Activated naive CD8-positive, alpha-beta T cell (primary cell): ENCODE data around the gene COL5A3.

Source experiments
- H3K27ac Mint-ChIP-seq: one replicate; pipeline ENCODE4 v1.8.0; 2021; ENCODE audit warnings: mixed read lengths
- H3K27me3 Mint-ChIP-seq: one replicate; pipeline ENCODE4 v1.8.0; 2021; ENCODE audit warnings: mixed read lengths
- H3K36me3 Mint-ChIP-seq: one replicate; pipeline ENCODE4 v1.8.0; 2021; ENCODE audit warnings: mixed read lengths
- H3K4me1 Mint-ChIP-seq: one replicate; pipeline ENCODE4 v1.8.0; 2021; ENCODE audit warnings: low read depth, mixed read lengths
- H3K4me3 Mint-ChIP-seq: one replicate; pipeline ENCODE4 v1.8.0; 2021; ENCODE audit warnings: mild to moderate bottlenecking, mixed read lengths
- H3K9me3 Mint-ChIP-seq: one replicate; pipeline ENCODE4 v1.8.0; 2021; ENCODE audit warnings: low read depth, mixed read lengths

The COL5A3 gene

GRCh38 chr19:10004617-10005016 lies 5.7 kb downstream of the COL5A3 start:
- Mint-ChIP-seq H3K36me3 (peaks cover under 1% of the 10 kb centered on the region), H3K9me3 (no peaks in the 10 kb centered on the region), H3K4me3 (no peak overlapping the region), H3K27me3 (peaks cover 40% of the 10 kb centered on the region), H3K27ac (no peak overlapping the region), H3K4me1 (peaks cover 17% of the 10 kb centered on the region)

- Mint-ChIP-seq H3K4me1 (peaks cover 11% of the 10 kb centered on the region), H3K4me3 (no peak overlapping the region), H3K27ac (no peak overlapping the region), H3K9me3 (no peaks in the 10 kb centered on the region), H3K36me3 (no peaks in the 10 kb centered on the region), H3K27me3 (peaks cover 34% of the 10 kb centered on the region)
These were observed 7.0 kb downstream of the COL5A3 start for GRCh38 chr19:10003271-10003670.

GRCh38 chr19:10001899-10002298 lies 8.4 kb downstream of the COL5A3 start:
- Mint-ChIP-seq H3K4me1 (peaks cover 9% of the 10 kb centered on the region), H3K4me3 (no peak overlapping the region), H3K9me3 (no peaks in the 10 kb centered on the region), H3K36me3 (no peaks in the 10 kb centered on the region), H3K27ac (no peak overlapping the region), H3K27me3 (peaks cover 29% of the 10 kb centered on the region)

GRCh38 chr19:10000171-10000826 lies 10.0 kb downstream of the COL5A3 start:
- Mint-ChIP-seq H3K9me3 (no peaks in the 10 kb centered on the region), H3K4me3 (no peak overlapping the region), H3K27ac (no peak overlapping the region), H3K36me3 (no peaks in the 10 kb centered on the region), H3K27me3 (peaks cover 25% of the 10 kb centered on the region), H3K4me1 (peaks cover 7% of the 10 kb centered on the region)

- no peak overlapping the region for H3K4me3 Mint-ChIP-seq
- H3K27ac Mint-ChIP-seq: no peak overlapping the region
- H3K36me3 Mint-ChIP-seq: no peaks in the 10 kb centered on the region
- peaks cover 11% of the 10 kb centered on the region for H3K27me3 Mint-ChIP-seq
- peaks cover 3% of the 10 kb centered on the region for H3K4me1 Mint-ChIP-seq
- H3K9me3 Mint-ChIP-seq: no peaks in the 10 kb centered on the region
These were observed 13.8 kb downstream of the COL5A3 start for GRCh38 chr19:9996541-9996940.

GRCh38 chr19:9995999-9996398 lies 14.3 kb downstream of the COL5A3 start:
- H3K27ac Mint-ChIP-seq: no peak overlapping the region
- no peaks in the 10 kb centered on the region for H3K36me3 Mint-ChIP-seq
- H3K9me3 Mint-ChIP-seq: no peaks in the 10 kb centered on the region
- H3K4me1 Mint-ChIP-seq: peaks cover 3% of the 10 kb centered on the region
- H3K4me3 Mint-ChIP-seq: no peak overlapping the region
- peaks cover 10% of the 10 kb centered on the region for H3K27me3 Mint-ChIP-seq

GRCh38 chr19:9995084-9995483 lies 15.2 kb downstream of the COL5A3 start:
- H3K36me3 Mint-ChIP-seq: no peaks in the 10 kb centered on the region
- H3K27me3 Mint-ChIP-seq: peaks cover 9% of the 10 kb centered on the region
- no peaks in the 10 kb centered on the region for H3K9me3 Mint-ChIP-seq
- H3K4me3 Mint-ChIP-seq: no peak overlapping the region
- H3K4me1 Mint-ChIP-seq: peaks cover 2% of the 10 kb centered on the region
- H3K27ac Mint-ChIP-seq: no peak overlapping the region

GRCh38 chr19:9991425-9992191 lies 18.7 kb downstream of the COL5A3 start:
- H3K4me3 Mint-ChIP-seq: no peak overlapping the region
- H3K4me1 Mint-ChIP-seq: no peaks in the 10 kb centered on the region
- H3K9me3 Mint-ChIP-seq: no peaks in the 10 kb centered on the region
- H3K27ac Mint-ChIP-seq: no peak overlapping the region
- no peaks in the 10 kb centered on the region for H3K36me3 Mint-ChIP-seq
- peaks cover 4% of the 10 kb centered on the region for H3K27me3 Mint-ChIP-seq

- H3K4me1 Mint-ChIP-seq: no peaks in the 10 kb centered on the region
- no peak overlapping the region for H3K4me3 Mint-ChIP-seq
- H3K27ac Mint-ChIP-seq: no peak overlapping the region
- peaks cover 5% of the 10 kb centered on the region for H3K27me3 Mint-ChIP-seq
- no peaks in the 10 kb centered on the region for H3K36me3 Mint-ChIP-seq
- no peaks in the 10 kb centered on the region for H3K9me3 Mint-ChIP-seq
These were observed 20.8 kb downstream of the COL5A3 start for GRCh38 chr19:9989504-9989903.

GRCh38 chr19:9986787-9987281 lies 23.5 kb downstream of the COL5A3 start:
- Mint-ChIP-seq H3K4me1 (no peaks in the 10 kb centered on the region), H3K9me3 (no peaks in the 10 kb centered on the region), H3K36me3 (no peaks in the 10 kb centered on the region), H3K27me3 (peaks cover 7% of the 10 kb centered on the region), H3K27ac (no peak overlapping the region), H3K4me3 (no peak overlapping the region)

GRCh38 chr19:9981406-9982260 lies 28.7 kb downstream of the COL5A3 start:
- Mint-ChIP-seq H3K27ac (no peak overlapping the region), H3K27me3 (peaks cover 5% of the 10 kb centered on the region)

GRCh38 chr19:9972103-9972502 lies 38.2 kb downstream of the COL5A3 start:
- Mint-ChIP-seq H3K9me3 (peaks cover 6% of the 10 kb centered on the region), H3K27ac (no peak overlapping the region), H3K4me3 (no peak overlapping the region), H3K27me3 (peaks cover 17% of the 10 kb centered on the region), H3K4me1 (no peaks in the 10 kb centered on the region), H3K36me3 (no peaks in the 10 kb centered on the region)

More at GRCh38 chr19:9981406-9982260, 28.7 kb downstream of the COL5A3 start:
- H3K9me3 Mint-ChIP-seq: no peaks in the 10 kb centered on the region
- H3K4me1 Mint-ChIP-seq: no peaks in the 10 kb centered on the region
- H3K4me3 Mint-ChIP-seq: no peak overlapping the region
- H3K36me3 Mint-ChIP-seq: no peaks in the 10 kb centered on the region

GRCh38 chr19:9971166-9971897 lies 39.0 kb downstream of the COL5A3 start:
- H3K4me1 Mint-ChIP-seq: peaks cover 2% of the 10 kb centered on the region
- H3K27me3 Mint-ChIP-seq: peaks cover 20% of the 10 kb centered on the region
- no peaks in the 10 kb centered on the region for H3K36me3 Mint-ChIP-seq
- peaks cover 6% of the 10 kb centered on the region for H3K9me3 Mint-ChIP-seq
- no peak overlapping the region for H3K27ac Mint-ChIP-seq
- no peak overlapping the region for H3K4me3 Mint-ChIP-seq

GRCh38 chr19:9970481-9970880 lies 39.8 kb downstream of the COL5A3 start:
- peaks cover 2% of the 10 kb centered on the region for H3K4me1 Mint-ChIP-seq
- no peak overlapping the region for H3K4me3 Mint-ChIP-seq
- H3K27me3 Mint-ChIP-seq: peaks cover 25% of the 10 kb centered on the region

More at GRCh38 chr19:9970481-9970880, 39.8 kb downstream of the COL5A3 start:
- peaks cover 6% of the 10 kb centered on the region for H3K9me3 Mint-ChIP-seq
- H3K27ac Mint-ChIP-seq: no peak overlapping the region
- no peaks in the 10 kb centered on the region for H3K36me3 Mint-ChIP-seq
